ENCODE measurements around the gene SDSL.

- no peak for TF ChIP-seq CTCF (IDR thresholded peaks at IDR 0.05)
- no peak for TF ChIP-seq POLR2A (IDR thresholded peaks at IDR 0.05)
These were observed 55.6 kb downstream of the SDSL start for GRCh38 chr12:113477842-113478215.

Data from body of pancreas (tissue), 4 donors.